HEK293T (cell line): ENCODE data around the gene IREB2.

Experiments used
- CTCF ChIA-PET: fragments of 350-600 bp; formaldehyde crosslinking; extraction: SDS; loops from one replicate; lab custom pipeline; 2021; ENCODE audit warnings: antibody characterized with exemption, inconsistent platforms; lab: Yijun Ruan, JAX
- POLR2A ChIA-PET: fragments of 350-600 bp; formaldehyde crosslinking; extraction: SDS; loops from one replicate; lab custom pipeline; 2020; ENCODE audit warnings: antibody characterized with exemption, inconsistent platforms; lab: Yijun Ruan, JAX
- DNase-seq: peaks from one replicate; pipeline ENCODE4 v3.0.0; 2012; ENCODE audit warnings: mixed read lengths; ENCODE audit errors: extremely low spot score
- ARNT ChIP-seq: fragments of 450-650 bp; IDR thresholded peaks from 2 replicates; pipeline ENCODE4 v1.6.1; 2017; ENCODE audit warnings: mild to moderate bottlenecking
- BHLHE40 ChIP-seq: fragments of 450-650 bp; IDR thresholded peaks from 2 replicates; pipeline ENCODE4 v1.6.1; 2016; ENCODE audit warnings: mild to moderate bottlenecking, moderate library complexity, borderline replicate concordance
- CTBP1 ChIP-seq: fragments of 450-650 bp; IDR thresholded peaks from 2 replicates; pipeline ENCODE4 v1.6.1; 2016; ENCODE audit warnings: borderline replicate concordance
- ELF4 ChIP-seq: fragments of 450-650 bp; IDR thresholded peaks from 2 replicates; pipeline ENCODE4 v1.6.1; 2017; ENCODE audit warnings: antibody characterized with exemption
- FOXA1 ChIP-seq: fragments of 450-650 bp; IDR thresholded peaks from 2 replicates; pipeline ENCODE4 v1.6.1; 2016; ENCODE audit warnings: mild to moderate bottlenecking
- FOXK2 ChIP-seq: fragments of 450-650 bp; IDR thresholded peaks from 2 replicates; pipeline ENCODE4 v1.6.1; 2016; ENCODE audit warnings: mild to moderate bottlenecking
- FOXM1 ChIP-seq: fragments of 450-650 bp; IDR thresholded peaks from 2 replicates; pipeline ENCODE4 v1.6.1; 2017; ENCODE audit warnings: mild to moderate bottlenecking, borderline replicate concordance
- HDGF ChIP-seq: fragments of 450-650 bp; IDR thresholded peaks from 2 replicates; pipeline ENCODE4 v1.6.1; 2017; ENCODE audit warnings: antibody characterized with exemption, borderline replicate concordance
- L3MBTL2 ChIP-seq: fragments of 450-650 bp; conservative IDR thresholded peaks from 2 replicates; pipeline ENCODE4 v1.6.1; 2016; ENCODE audit warnings: mild to moderate bottlenecking
- LEF1 ChIP-seq: fragments of 450-650 bp; IDR thresholded peaks from 2 replicates; pipeline ENCODE4 v1.6.1; 2017; ENCODE audit warnings: mild to moderate bottlenecking, borderline replicate concordance
- NFRKB ChIP-seq: fragments of 450-650 bp; IDR thresholded peaks from 2 replicates; pipeline ENCODE4 v1.6.1; 2016; ENCODE audit warnings: mild to moderate bottlenecking, moderate library complexity
- SP1 ChIP-seq: fragments of 450-650 bp; IDR thresholded peaks from 2 replicates; pipeline ENCODE4 v1.6.1; 2017
- SUZ12 ChIP-seq: fragments of 450-650 bp; IDR thresholded peaks from 2 replicates; pipeline ENCODE4 v1.6.1; 2016; ENCODE audit warnings: mild to moderate bottlenecking
- TARDBP ChIP-seq: fragments of 450-650 bp; IDR thresholded peaks from 2 replicates; pipeline ENCODE4 v1.6.1; 2016
- ZNF384 ChIP-seq: fragments of 450-650 bp; IDR thresholded peaks from 2 replicates; pipeline ENCODE4 v1.6.1; 2016
- TF ChIP-seq, protein P1 (sequence below): fragments of 450-650 bp; IDR thresholded peaks from 2 replicates; pipeline ENCODE4 v1.6.1; 2016

IREB2 gene

DNA sequence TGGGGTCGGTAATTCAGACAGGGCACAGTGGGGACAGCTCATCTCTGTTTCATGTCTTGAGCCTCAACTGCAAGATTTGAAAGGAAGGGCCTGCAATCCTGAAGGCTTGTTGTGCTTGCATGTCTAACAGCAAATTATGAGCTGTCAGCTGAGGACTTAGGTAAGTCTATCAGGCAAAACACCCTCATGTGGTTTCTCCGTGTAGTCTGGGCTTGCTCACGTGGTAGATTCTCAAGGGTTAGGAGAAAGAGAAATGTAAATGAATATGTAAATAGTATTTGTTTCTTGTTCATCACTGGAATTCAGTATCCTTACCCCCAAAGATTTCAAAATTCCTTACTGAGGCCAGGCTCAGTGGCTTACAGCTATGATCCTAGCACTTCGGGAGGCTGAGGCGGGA is 39.3 kb downstream of the IREB2 start:
- POLR2A ChIA-PET: no interaction called here
- DNase-seq: no peak
- CTCF ChIA-PET: no interaction called here
- TF ChIP-seq FOXK2 (no peak), CTBP1 (no peak), HDGF (no peak)

DNA sequence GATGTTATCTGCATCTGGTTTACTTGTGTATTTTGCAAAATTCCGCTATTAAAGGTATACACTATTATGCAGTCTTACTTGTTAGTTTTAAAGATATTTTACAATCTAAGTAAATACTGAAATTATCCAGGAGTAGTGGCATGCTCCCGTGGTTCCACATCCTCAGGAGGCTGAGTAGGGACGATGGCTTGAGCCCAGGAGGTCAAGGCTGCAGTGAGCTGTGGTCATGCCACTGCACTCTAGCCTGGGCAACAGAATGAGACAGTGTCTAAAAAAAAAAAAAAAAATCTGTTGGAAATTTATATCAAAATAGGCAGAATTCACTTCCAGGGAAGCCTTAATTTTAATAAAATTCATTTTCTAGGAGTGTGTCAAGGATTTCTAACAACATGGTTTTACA is 41.6 kb downstream of the IREB2 start:
- CTCF ChIA-PET: no interaction called here
- no peak for DNase-seq
- POLR2A ChIA-PET: no interaction called here
- TF ChIP-seq ELF4 (no peak), LEF1 (no peak), HDGF (no peak), SP1 (no peak), ARNT (no peak), CTBP1 (no peak), NFRKB (no peak), FOXA1 (no peak), BHLHE40 (no peak), TARDBP (no peak), L3MBTL2 (no peak), FOXM1 (no peak)
- TF ChIP-seq, protein P1, sequence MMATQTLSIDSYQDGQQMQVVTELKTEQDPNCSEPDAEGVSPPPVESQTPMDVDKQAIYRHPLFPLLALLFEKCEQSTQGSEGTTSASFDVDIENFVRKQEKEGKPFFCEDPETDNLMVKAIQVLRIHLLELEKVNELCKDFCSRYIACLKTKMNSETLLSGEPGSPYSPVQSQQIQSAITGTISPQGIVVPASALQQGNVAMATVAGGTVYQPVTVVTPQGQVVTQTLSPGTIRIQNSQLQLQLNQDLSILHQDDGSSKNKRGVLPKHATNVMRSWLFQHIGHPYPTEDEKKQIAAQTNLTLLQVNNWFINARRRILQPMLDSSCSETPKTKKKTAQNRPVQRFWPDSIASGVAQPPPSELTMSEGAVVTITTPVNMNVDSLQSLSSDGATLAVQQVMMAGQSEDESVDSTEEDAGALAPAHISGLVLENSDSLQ: no peak

DNA sequence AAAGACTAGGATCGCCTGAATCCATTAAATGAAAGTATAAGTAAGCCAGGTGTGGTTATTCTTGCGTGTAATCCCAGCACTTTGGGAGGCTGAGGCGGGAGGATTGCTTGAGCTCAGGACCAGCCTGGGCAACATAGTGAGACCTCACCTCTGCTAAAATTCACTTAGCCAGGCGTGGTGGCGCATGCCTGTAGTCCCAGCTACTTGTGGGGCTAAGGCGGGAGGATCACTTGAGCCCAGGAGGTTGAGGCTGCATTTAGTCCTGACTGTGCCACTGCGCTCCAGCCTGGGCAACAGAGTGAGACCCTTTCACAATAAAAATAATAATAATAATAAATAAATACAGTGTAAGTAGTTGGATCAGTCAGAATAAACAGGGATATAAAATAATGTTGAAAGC is 43.9 kb downstream of the IREB2 start:
- CTCF ChIA-PET: interaction anchor here (1.0 kb wide), 1 partner anchor 174 kb away, joined by 4 read pairs; no protein-coding TSS in a partner anchor
- POLR2A ChIA-PET: no interaction called here
- TF ChIP-seq TARDBP (no peak), SP1 (no peak), L3MBTL2 (no peak), FOXM1 (no peak), NFRKB (no peak), HDGF (no peak), BHLHE40 (no peak), SUZ12 (no peak)
- TF ChIP-seq, protein P1: no peak
- DNase-seq: no peak

DNA sequence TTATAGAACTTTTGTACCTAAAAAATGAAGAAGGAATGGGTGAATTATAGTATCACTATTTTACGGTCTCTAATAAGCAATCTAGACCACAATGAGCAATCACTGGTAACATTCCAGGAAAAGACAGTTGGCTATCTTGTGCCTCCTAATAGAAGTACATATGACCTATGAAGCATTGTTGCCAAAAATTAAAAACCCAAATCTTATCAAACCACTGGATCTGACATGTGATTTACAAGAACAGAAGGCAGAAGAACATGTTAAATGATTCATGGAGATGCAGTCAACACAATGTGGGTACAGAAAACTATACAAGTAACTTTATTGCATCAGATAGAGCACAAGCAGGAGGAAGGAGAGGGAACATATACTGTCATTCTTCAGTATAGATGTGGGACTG is 54.9 kb downstream of the IREB2 start:
- CTCF ChIA-PET: interaction anchor here (0.6 kb wide), 1 partner anchor 15 kb away, joined by 5 read pairs; no protein-coding TSS in a partner anchor
- DNase-seq: no peak
- POLR2A ChIA-PET: no interaction called here
- TF ChIP-seq ARNT: no peak
- TF ChIP-seq, protein P1: no peak
- TF ChIP-seq BHLHE40: no peak
- TF ChIP-seq FOXK2: no peak
- no peak for TF ChIP-seq SP1
- no peak for TF ChIP-seq TARDBP
- TF ChIP-seq ZNF384: no peak
- no peak for TF ChIP-seq HDGF
- TF ChIP-seq FOXM1: no peak
- TF ChIP-seq SUZ12: no peak
- TF ChIP-seq NFRKB: no peak
- no peak for TF ChIP-seq ELF4
- no peak for TF ChIP-seq LEF1
- TF ChIP-seq FOXA1: no peak
- TF ChIP-seq L3MBTL2: no peak
- TF ChIP-seq CTBP1: no peak

DNA sequence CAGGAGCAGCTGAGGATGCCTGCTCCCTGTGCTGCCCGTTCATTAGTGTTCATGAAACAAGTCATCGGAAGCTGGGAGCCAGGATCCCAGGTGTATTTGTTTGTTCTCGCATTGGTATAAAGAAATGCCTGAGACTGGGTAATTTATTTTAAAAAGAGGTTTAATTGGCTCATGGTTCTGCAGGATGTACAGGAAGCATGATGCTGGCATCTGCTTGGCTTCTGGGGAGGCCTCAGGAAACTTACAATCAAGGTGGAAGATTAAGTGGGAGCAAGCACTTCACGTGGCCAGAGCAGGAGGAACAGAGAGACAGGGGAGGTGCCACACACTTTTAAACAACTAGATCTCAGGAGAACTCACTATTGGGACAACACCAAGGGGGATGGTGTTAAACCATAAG is 63.8 kb downstream of the IREB2 start:
- no peak for DNase-seq
- no peak for TF ChIP-seq FOXK2
- TF ChIP-seq HDGF: no peak
- no peak for TF ChIP-seq FOXA1
- ChIA-PET POLR2A (no interaction called here), CTCF (no interaction called here)

DNA sequence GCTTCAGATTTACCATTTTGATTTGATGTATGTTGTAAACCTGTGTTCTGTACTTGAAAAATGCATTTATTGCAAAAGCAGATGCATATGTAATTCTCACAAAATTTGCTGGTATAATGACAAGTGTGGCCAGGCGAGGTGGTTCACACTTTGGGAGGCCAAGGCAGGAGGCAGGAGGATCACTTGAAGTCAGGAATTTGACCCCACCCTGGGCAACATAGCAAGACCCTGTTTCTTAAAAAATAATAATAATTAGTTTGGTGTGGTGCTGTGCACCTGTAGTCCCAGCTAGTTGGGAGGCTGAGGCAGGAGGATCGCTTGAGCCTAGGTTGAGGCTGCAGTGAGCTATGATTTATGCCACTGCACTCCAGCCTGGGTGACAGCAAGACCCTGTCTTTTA is 64.6 kb downstream of the IREB2 start:
- ChIA-PET POLR2A (no interaction called here), CTCF (no interaction called here)
- no peak for DNase-seq
- TF ChIP-seq HDGF: no peak
- no peak for TF ChIP-seq ELF4
- TF ChIP-seq, protein P1: no peak
- TF ChIP-seq CTBP1: no peak
- no peak for TF ChIP-seq ZNF384
- no peak for TF ChIP-seq SUZ12
- TF ChIP-seq SP1: no peak
